ENCODE measurements around the gene EFNA3. TPM values are rescaled to one million over a fixed set of nuclear protein-coding genes. Genes with fewer than 3 reads are reported as not detected.

Gene EFNA3
- total and polyA plus RNA-seq, 2 experiments from 2014 or later: 5.5 to 13.1 TPM

DNA sequence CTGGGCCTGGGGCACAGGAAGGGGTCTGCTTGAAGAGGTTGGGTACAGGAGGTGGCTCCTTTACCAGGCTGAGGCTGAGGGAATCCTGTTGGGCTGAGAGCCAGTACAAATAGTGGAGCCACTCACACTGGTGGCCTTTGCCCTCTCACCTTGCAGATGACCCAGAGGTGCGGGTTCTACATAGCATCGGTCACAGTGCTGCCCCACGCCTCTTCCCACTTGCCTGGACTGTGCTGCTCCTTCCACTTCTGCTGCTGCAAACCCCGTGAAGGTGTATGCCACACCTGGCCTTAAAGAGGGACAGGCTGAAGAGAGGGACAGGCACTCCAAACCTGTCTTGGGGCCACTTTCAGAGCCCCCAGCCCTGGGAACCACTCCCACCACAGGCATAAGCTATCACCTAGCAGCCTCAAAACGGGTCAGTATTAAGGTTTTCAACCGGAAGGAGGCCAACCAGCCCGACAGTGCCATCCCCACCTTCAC is 55.2 kb downstream of the EFNA3 start:
- no peaks in the 10 kb centered on the region for H3K9me2 ChIP-seq (replicated peaks; ENCODE audit: insufficient read depth)
- peak overlapping the region; percentile 99 for H3K27ac ChIP-seq
- H3K27me3 ChIP-seq: no peaks in the 10 kb centered on the region
- TF ChIP-seq EZH2 (IDR thresholded peaks at IDR 0.05; ENCODE audit: borderline replicate concordance): no peak
- TF ChIP-seq, protein P1, sequence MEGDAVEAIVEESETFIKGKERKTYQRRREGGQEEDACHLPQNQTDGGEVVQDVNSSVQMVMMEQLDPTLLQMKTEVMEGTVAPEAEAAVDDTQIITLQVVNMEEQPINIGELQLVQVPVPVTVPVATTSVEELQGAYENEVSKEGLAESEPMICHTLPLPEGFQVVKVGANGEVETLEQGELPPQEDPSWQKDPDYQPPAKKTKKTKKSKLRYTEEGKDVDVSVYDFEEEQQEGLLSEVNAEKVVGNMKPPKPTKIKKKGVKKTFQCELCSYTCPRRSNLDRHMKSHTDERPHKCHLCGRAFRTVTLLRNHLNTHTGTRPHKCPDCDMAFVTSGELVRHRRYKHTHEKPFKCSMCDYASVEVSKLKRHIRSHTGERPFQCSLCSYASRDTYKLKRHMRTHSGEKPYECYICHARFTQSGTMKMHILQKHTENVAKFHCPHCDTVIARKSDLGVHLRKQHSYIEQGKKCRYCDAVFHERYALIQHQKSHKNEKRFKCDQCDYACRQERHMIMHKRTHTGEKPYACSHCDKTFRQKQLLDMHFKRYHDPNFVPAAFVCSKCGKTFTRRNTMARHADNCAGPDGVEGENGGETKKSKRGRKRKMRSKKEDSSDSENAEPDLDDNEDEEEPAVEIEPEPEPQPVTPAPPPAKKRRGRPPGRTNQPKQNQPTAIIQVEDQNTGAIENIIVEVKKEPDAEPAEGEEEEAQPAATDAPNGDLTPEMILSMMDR (IDR thresholded peaks at IDR 0.05; ENCODE audit: poor library complexity): no peak
- no peak for TF ChIP-seq EZH2phosphoT487 (IDR thresholded peaks at IDR 0.05; ENCODE audit: low read depth, severe bottlenecking, unreplicated experiment)
- no peaks in the 10 kb centered on the region for H3K9me3 ChIP-seq (ENCODE audit: low read depth)
- 82% methylated on average over 7 of the region's 7 CpGs for WGBS (ENCODE audit: low lambda C conversion rate, missing lambda C conversion rate)
- no peaks in the 10 kb centered on the region for H4K20me1 ChIP-seq (ENCODE audit: insufficient read depth, poor library complexity, severe bottlenecking)
- no peaks in the 10 kb centered on the region for H3K36me3 ChIP-seq (replicated peaks; ENCODE audit: insufficient read depth, low read depth)
- peak overlapping the region; percentile 81 for H3K4me2 ChIP-seq
- peaks cover 59% of the 10 kb centered on the region for H3K79me2 ChIP-seq
- H3K4me3 ChIP-seq: no peak overlapping the region
- no peak overlapping the region for H2AFZ ChIP-seq
- H3K4me1 ChIP-seq (ENCODE audit: insufficient read depth): peaks cover 34% of the 10 kb centered on the region
- DNase-seq (ENCODE audit: low spot score): no peak

DNA sequence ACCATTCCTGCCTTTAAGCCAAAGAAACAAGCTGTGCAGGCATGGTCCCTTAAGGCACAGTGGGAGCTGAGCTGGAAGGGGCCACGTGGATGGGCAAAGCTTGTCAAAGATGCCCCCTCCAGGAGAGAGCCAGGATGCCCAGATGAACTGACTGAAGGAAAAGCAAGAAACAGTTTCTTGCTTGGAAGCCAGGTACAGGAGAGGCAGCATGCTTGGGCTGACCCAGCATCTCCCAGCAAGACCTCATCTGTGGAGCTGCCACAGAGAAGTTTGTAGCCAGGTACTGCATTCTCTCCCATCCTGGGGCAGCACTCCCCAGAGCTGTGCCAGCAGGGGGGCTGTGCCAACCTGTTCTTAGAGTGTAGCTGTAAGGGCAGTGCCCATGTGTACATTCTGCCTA is 55.7 kb downstream of the EFNA3 start:
- Histone ChIP-seq H3K9me2 (replicated peaks; ENCODE audit: insufficient read depth) (no peaks in the 10 kb centered on the region), H2AFZ (no peak overlapping the region), H3K27ac (peak overlapping the region; percentile 99), H3K79me2 (peaks cover 59% of the 10 kb centered on the region), H3K4me1 (ENCODE audit: insufficient read depth) (peaks cover 37% of the 10 kb centered on the region), H3K4me2 (peak overlapping the region; percentile 81), H3K4me3 (no peak overlapping the region), H3K9me3 (ENCODE audit: low read depth) (no peaks in the 10 kb centered on the region), H4K20me1 (ENCODE audit: insufficient read depth, poor library complexity, severe bottlenecking) (no peaks in the 10 kb centered on the region), H3K27me3 (no peaks in the 10 kb centered on the region), H3K36me3 (replicated peaks; ENCODE audit: insufficient read depth, low read depth) (no peaks in the 10 kb centered on the region)
- WGBS (ENCODE audit: low lambda C conversion rate, missing lambda C conversion rate): 69% methylated on average over 1 of the region's 1 CpG
- TF ChIP-seq, protein P1 (IDR thresholded peaks at IDR 0.05; ENCODE audit: poor library complexity): no peak
- TF ChIP-seq EZH2phosphoT487 (IDR thresholded peaks at IDR 0.05; ENCODE audit: low read depth, severe bottlenecking, unreplicated experiment) (no peak), EZH2 (IDR thresholded peaks at IDR 0.05; ENCODE audit: borderline replicate concordance) (no peak)
- no peak for DNase-seq (ENCODE audit: low spot score)

DNA sequence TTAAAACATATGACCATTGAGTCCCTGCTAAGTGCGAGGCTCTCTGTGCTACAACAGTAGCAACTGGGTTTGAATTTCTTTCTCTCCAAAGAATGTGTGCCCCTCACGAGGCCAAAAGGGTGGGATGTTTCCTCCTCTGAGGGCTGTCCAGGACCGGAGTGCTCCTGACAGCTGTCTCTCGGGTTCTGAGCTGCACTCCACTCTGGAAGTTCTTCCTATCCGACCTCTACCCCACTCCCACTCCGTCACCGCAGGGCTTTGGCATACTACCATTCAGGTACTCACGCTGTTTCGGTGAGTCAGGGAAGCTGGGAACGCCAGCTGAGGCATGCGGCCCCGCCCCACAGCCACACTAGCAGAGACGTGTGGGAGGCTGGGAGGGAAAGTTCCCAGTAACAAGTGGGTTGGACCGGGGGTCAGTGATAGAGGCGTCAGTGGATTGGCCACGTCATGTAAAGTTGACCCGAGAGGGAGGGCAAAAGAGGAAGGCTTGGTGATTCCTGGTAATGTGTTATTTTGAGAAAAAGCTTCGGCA is 56.3 kb downstream of the EFNA3 start:
- Histone ChIP-seq H4K20me1 (ENCODE audit: insufficient read depth, poor library complexity, severe bottlenecking) (no peaks in the 10 kb centered on the region), H3K27me3 (no peaks in the 10 kb centered on the region), H3K9me3 (ENCODE audit: low read depth) (no peaks in the 10 kb centered on the region), H3K27ac (peak overlapping the region; percentile 99), H3K9me2 (replicated peaks; ENCODE audit: insufficient read depth) (no peaks in the 10 kb centered on the region), H3K79me2 (peaks cover 53% of the 10 kb centered on the region), H2AFZ (no peak overlapping the region), H3K36me3 (replicated peaks; ENCODE audit: insufficient read depth, low read depth) (no peaks in the 10 kb centered on the region), H3K4me2 (peak overlapping the region; percentile 81), H3K4me1 (ENCODE audit: insufficient read depth) (peaks cover 37% of the 10 kb centered on the region), H3K4me3 (peak overlapping the region; percentile 46)
- DNase-seq (ENCODE audit: low spot score): peak; percentile 97
- WGBS (ENCODE audit: low lambda C conversion rate, missing lambda C conversion rate): 11% methylated on average over 18 of the region's 18 CpGs
- TF ChIP-seq EZH2 (IDR thresholded peaks at IDR 0.05; ENCODE audit: borderline replicate concordance) (no peak), EZH2phosphoT487 (IDR thresholded peaks at IDR 0.05; ENCODE audit: low read depth, severe bottlenecking, unreplicated experiment) (no peak)
- TF ChIP-seq, protein P1 (IDR thresholded peaks at IDR 0.05; ENCODE audit: poor library complexity): no peak
